Neural progenitor cell (in vitro differentiated cells): ENCODE results near the gene TRPM2.

Experiments
- CTCF ChIP-seq: fragments of 200-600 bp; sonication (generic); IDR thresholded peaks from 2 replicates; pipeline ENCODE4 v1.5.1; 2017; ENCODE audit warnings: antibody characterized with exemption, mild to moderate bottlenecking
- EZH2 ChIP-seq: fragments of 200-600 bp; sonication (generic); IDR thresholded peaks from 2 replicates; pipeline ENCODE4 v1.6.1; 2017; ENCODE audit warnings: antibody characterized with exemption, mild to moderate bottlenecking, moderate library complexity
- EZH2phosphoT487 ChIP-seq: fragments of 200-600 bp; sonication (generic); IDR thresholded peaks from 2 replicates; pipeline ENCODE4 v1.6.1; 2017; ENCODE audit warnings: antibody characterized with exemption

GRCh38 chr21:44478124-44478800 lies 124.8 kb downstream of the TRPM2 start:
- TF ChIP-seq CTCF = no peak
- no peak for TF ChIP-seq EZH2
- TF ChIP-seq EZH2phosphoT487 = no peak
